ENCODE results near the gene ZKSCAN2.

DNA sequence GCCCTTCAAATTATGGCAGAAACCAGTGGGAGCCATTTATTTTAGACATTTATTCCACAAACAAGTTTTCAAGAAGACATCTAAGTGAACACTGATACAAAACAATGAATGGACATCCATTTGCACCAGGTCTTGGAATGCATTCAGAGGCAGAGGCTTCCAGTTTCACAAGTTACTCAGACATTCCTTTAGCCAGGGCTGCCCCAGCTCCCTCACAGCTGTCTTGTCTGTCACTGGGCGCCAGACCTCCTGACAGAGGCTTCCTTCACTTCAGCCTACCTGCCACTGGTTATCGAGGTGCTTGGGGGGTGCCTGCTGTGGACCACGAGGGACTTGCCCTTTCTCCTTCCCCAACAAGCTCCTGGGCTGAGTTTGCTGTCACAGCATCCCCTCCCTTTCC is 21.7 kb downstream of the ZKSCAN2 start:
- TF ChIP-seq, protein P1, sequence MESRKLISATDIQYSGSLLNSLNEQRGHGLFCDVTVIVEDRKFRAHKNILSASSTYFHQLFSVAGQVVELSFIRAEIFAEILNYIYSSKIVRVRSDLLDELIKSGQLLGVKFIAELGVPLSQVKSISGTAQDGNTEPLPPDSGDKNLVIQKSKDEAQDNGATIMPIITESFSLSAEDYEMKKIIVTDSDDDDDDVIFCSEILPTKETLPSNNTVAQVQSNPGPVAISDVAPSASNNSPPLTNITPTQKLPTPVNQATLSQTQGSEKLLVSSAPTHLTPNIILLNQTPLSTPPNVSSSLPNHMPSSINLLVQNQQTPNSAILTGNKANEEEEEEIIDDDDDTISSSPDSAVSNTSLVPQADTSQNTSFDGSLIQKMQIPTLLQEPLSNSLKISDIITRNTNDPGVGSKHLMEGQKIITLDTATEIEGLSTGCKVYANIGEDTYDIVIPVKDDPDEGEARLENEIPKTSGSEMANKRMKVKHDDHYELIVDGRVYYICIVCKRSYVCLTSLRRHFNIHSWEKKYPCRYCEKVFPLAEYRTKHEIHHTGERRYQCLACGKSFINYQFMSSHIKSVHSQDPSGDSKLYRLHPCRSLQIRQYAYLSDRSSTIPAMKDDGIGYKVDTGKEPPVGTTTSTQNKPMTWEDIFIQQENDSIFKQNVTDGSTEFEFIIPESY (IDR thresholded peaks at IDR 0.05) = no peak
- TF ChIP-seq FOXA1 (IDR thresholded peaks at IDR 0.05) (no peak), TAF1 (conservative IDR thresholded peaks at IDR 0.05) (no peak), GABPA (IDR thresholded peaks at IDR 0.05 in 1 of 2, conservative IDR thresholded peaks at IDR 0.05 in 1 of 2) (no peak), YY1 (IDR thresholded peaks at IDR 0.05) (no peak), NR2F2 (IDR thresholded peaks at IDR 0.05) (no peak), HNF4A (conservative IDR thresholded peaks at IDR 0.05) (no peak)
- TF ChIP-seq, protein P2, sequence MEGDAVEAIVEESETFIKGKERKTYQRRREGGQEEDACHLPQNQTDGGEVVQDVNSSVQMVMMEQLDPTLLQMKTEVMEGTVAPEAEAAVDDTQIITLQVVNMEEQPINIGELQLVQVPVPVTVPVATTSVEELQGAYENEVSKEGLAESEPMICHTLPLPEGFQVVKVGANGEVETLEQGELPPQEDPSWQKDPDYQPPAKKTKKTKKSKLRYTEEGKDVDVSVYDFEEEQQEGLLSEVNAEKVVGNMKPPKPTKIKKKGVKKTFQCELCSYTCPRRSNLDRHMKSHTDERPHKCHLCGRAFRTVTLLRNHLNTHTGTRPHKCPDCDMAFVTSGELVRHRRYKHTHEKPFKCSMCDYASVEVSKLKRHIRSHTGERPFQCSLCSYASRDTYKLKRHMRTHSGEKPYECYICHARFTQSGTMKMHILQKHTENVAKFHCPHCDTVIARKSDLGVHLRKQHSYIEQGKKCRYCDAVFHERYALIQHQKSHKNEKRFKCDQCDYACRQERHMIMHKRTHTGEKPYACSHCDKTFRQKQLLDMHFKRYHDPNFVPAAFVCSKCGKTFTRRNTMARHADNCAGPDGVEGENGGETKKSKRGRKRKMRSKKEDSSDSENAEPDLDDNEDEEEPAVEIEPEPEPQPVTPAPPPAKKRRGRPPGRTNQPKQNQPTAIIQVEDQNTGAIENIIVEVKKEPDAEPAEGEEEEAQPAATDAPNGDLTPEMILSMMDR (IDR thresholded peaks at IDR 0.05; ENCODE audit: low read depth, low read length, missing input control) = no peak
- TF ChIP-seq, protein P3, sequence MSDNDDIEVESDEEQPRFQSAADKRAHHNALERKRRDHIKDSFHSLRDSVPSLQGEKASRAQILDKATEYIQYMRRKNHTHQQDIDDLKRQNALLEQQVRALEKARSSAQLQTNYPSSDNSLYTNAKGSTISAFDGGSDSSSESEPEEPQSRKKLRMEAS (IDR thresholded peaks at IDR 0.05) = no peak
